Embryonic facial prominence (tissue), 1 donor: ENCODE data around the gene ABCA12.

ENCODE experiments used
- DNase-seq: peaks from one replicate; pipeline ENCODE4 v3.0.0-alpha.2; 2016; ENCODE audit errors: extremely low spot score

ABCA12 gene

DNA sequence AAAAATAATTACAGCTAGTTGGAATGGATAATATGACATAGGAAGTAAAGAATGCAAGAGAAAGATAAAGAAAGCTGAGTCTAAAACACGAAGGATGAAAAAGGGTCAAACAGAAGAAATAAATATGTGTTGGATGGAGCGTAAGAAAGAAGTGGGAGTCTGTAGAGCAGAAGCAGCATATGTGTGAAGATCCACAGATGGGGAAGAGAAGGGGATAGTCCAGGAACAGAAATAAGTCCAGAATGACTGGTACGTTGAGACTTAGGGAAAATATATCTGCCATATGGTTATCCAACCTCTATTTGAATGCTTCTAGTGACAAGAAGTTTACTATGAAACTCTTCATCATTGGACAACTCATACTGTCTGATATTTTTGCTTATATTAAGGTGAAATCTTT lies 18.0 kb downstream of the ABCA12 start:
- no peak for DNase-seq

GRCh38 chr2:215119847-215120246 lies 18.6 kb downstream of the ABCA12 start:
- no peak for DNase-seq

DNA sequence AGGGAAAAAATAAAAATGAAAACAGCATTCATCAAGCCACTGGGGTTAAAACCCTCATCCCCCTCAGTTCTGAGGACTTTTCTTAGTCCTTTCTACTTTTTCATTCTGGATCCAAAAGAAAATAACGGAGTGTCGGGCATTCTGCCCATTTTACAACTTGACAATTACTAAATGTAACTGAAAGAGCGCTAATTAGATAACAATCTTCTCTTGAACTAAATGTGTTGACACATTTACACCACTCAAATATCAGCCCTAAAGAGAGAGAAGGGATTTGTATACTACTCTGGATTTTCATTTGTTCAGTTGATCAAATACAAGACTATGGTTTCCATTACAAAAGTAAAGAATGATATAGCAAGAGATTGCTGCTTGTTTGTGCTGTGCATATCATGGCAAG lies 27.5 kb downstream of the ABCA12 start:
- no peak for DNase-seq

DNA sequence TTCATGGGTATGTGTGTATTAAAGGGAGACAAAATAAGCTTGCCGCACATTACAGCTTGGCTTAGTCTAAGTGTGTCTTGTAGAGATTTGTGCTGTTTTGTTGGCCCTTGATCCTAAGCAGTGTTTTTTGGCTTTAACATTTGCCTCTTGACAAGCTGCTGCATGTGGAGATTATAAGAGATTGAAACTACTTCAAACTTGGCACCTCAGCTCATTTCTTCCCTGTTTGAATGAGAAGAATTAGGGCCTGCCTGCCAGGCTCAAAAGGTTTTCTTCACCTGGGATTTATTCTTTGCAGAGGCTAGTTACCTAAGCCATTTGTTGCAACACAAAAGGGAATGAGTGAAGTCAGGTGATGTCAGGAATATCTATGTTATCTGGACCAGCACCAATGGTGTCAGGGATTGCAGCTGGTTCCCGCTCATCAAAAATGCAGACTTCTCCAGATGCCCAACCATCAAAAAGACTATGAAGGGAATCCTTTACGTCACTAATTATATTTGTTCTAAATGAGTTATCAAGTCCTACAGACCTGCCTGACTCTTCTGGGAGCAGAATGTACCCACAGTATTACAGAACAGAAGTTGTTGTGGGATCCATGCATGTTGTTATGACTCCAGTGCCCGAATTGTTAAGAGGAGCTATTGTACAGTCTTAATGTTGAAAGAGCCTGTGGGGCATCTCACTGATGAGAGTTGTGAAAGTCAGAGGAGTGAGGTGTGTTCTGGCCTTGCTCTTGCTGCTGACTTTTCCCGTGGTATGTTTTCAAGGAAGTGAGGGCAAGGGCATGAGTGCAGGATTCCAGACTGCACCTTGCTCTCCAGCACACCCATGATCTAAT lies 31.0 kb downstream of the ABCA12 start:
- DNase-seq, result no peak

- DNase-seq, result no peak
Measured at GRCh38 chr2:215105607-215106354, 32.6 kb downstream of the ABCA12 start.

GRCh38 chr2:215104226-215104625 lies 34.2 kb downstream of the ABCA12 start:
- no peak for DNase-seq

GRCh38 chr2:215098875-215099274 lies 39.6 kb downstream of the ABCA12 start:
- DNase-seq, result no peak

DNA sequence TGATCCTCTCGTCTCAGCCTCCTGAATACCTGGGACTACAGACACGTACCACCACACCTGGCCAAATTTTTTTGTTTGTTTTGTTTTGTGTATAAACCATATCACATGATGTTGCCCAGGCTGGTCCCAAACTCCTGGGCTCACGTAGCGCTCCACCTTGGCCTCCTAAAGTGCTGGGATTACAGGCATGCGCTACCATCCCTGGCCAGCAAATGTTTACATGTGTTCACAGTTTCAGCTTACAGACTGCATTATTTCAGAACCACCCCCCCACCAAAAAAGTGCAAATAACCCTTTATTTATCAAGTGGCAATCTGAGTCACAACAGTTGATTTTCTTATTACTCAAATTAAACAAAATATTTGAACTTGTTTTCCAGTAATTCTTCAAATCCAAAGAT lies 54.3 kb downstream of the ABCA12 start:
- DNase-seq, result no peak

DNA sequence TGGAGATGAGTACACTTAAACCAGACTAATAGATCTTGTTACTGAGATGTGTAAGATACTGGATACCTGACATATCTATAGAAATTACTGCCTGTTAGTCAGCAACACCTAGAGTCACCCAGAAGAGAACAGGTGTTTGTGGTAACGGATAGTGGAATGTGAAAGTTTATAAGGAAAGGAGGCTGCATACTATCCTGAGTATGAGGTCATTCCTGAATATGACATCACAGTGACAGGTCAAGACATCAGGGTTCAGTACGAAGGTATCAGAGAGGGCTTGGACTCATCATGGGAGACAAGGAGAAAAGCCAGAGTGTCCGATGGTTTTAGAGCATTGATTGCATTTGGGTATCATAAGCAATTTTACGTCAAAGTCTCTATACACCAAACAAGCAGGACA lies 55.3 kb downstream of the ABCA12 start:
- DNase-seq, result no peak

DNA sequence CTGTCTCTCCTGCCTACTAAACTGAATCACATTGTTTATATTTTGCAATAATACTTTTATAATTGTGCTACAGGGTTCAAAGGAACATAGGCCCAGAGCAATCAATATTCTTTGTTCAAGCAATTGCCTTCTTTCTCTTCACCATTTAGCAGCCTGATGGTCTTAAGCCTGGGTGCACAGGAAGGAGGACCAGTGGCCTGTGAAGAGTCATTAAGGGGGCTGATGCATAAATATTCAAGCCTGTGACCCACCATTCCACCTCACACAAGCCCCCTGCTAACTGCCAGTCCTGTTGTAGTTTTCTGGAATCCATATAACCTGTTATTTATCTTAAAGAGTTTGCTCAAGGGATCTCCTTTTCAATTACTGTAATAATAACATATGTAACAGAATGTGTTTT lies 56.0 kb downstream of the ABCA12 start:
- DNase-seq, result no peak

DNA sequence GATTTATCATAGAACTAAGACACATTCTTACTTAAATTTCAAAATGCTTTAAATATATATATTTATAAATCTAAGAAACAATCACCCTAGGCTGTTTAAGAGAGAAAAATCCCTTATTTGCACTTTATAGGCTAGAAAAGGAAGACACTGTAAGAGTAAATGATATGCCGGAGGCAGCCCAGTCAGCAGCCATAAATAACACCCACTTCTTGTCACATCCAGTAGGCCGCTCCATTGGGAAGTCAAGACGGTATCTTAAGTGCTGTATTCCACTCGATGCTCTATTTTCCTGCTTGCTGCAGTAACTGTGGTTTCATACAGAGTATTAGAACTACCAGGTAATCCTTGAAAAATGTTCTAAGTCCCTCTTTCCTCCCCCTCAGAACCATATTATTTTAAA lies 57.9 kb downstream of the ABCA12 start:
- no peak for DNase-seq

- DNase-seq, result no peak
Measured at GRCh38 chr2:215071676-215072075, 66.8 kb downstream of the ABCA12 start.

DNA sequence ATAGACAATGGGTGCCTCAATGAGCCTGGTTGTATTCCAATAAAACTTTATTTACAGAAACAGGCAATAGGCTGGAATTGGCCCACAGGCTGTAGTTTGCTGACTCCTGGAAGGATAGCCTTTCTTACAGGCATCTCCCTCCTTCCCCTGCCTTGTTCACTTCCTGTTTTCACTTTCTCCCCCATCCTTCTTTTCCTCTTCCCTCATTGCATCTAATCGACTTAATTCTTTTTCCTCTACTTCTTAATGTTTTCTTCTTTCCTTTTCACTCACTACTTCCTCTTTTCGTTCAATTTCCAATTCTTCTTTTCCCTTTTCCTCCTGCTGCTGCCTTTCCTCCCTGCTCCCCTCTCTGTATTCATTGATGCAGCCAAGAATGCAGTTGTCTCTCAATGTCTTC lies 70.0 kb downstream of the ABCA12 start:
- DNase-seq, result no peak

GRCh38 chr2:215066124-215066523 lies 72.3 kb downstream of the ABCA12 start:
- DNase-seq, result no peak

DNA sequence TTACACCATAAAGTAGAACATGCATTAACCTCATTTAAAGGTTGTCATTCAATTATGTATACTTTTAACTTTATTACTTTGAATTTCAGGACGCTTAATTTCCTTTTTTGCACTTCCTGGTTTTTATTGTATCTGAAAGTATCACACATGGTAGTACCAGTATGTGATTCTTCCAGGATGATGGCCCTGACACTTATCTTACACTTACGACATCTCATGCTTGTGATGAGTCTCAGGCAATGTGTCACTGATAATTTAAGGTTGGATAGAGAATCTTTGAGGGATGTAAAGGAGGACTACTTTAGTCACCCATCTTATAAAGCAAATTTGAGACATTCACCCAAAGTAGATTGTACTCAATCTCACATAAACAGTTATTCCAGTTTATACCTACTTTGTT lies 74.9 kb downstream of the ABCA12 start:
- no peak for DNase-seq

GRCh38 chr2:215060861-215061536 lies 77.4 kb downstream of the ABCA12 start:
- DNase-seq, result no peak

- no peak for DNase-seq
Measured at GRCh38 chr2:215059724-215060123, 78.7 kb downstream of the ABCA12 start.

- DNase-seq, result no peak
Measured at GRCh38 chr2:215055891-215056290, 82.5 kb downstream of the ABCA12 start.

- DNase-seq, result no peak
Measured at GRCh38 chr2:215052810-215053209, 85.6 kb downstream of the ABCA12 start.

- DNase-seq, result no peak
Measured at GRCh38 chr2:215052404-215052803, 86.0 kb downstream of the ABCA12 start.

GRCh38 chr2:215049341-215049740 lies 89.1 kb downstream of the ABCA12 start:
- no peak for DNase-seq

GRCh38 chr2:215038421-215038820 lies 100.0 kb downstream of the ABCA12 start:
- DNase-seq, result no peak

- DNase-seq, result no peak
Measured at GRCh38 chr2:215036314-215036713, 102.1 kb downstream of the ABCA12 start.
